ENCODE measurements around the gene PRELP.

DNA sequence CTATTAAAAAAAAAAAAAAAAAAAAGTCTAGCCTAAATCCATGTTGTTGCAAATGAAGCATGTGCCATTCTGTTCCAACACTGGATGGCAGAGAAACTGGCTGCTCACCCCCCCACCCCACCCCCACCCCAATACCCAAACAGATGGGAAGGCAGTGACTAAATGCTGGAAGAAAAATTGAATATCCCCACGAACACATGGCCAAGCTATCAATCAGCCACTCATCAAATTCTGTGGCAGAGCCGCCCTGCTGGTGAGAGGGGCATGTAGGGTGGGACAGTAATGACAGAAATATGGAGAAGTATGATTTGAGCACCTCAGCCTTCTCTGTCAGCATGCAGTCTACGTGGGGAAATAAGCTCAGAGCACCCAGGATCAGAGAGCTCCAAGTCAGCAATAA lies 52.5 kb downstream of the PRELP start:
- TF ChIP-seq, protein P1, sequence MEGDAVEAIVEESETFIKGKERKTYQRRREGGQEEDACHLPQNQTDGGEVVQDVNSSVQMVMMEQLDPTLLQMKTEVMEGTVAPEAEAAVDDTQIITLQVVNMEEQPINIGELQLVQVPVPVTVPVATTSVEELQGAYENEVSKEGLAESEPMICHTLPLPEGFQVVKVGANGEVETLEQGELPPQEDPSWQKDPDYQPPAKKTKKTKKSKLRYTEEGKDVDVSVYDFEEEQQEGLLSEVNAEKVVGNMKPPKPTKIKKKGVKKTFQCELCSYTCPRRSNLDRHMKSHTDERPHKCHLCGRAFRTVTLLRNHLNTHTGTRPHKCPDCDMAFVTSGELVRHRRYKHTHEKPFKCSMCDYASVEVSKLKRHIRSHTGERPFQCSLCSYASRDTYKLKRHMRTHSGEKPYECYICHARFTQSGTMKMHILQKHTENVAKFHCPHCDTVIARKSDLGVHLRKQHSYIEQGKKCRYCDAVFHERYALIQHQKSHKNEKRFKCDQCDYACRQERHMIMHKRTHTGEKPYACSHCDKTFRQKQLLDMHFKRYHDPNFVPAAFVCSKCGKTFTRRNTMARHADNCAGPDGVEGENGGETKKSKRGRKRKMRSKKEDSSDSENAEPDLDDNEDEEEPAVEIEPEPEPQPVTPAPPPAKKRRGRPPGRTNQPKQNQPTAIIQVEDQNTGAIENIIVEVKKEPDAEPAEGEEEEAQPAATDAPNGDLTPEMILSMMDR (tag by site-specific recombination; IDR thresholded peaks at IDR 0.05) = no peak
- TF ChIP-seq PRDM1 (tag by site-specific recombination; IDR thresholded peaks at IDR 0.05) (no peak), ZNF560 (tag by site-specific recombination; IDR thresholded peaks at IDR 0.05; ENCODE audit: borderline replicate concordance) (no peak)
- TF ChIP-seq, protein P2, sequence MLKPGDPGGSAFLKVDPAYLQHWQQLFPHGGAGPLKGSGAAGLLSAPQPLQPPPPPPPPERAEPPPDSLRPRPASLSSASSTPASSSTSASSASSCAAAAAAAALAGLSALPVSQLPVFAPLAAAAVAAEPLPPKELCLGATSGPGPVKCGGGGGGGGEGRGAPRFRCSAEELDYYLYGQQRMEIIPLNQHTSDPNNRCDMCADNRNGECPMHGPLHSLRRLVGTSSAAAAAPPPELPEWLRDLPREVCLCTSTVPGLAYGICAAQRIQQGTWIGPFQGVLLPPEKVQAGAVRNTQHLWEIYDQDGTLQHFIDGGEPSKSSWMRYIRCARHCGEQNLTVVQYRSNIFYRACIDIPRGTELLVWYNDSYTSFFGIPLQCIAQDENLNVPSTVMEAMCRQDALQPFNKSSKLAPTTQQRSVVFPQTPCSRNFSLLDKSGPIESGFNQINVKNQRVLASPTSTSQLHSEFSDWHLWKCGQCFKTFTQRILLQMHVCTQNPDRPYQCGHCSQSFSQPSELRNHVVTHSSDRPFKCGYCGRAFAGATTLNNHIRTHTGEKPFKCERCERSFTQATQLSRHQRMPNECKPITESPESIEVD (tag by site-specific recombination; IDR thresholded peaks at IDR 0.05) = no peak
- TF ChIP-seq, protein P3, sequence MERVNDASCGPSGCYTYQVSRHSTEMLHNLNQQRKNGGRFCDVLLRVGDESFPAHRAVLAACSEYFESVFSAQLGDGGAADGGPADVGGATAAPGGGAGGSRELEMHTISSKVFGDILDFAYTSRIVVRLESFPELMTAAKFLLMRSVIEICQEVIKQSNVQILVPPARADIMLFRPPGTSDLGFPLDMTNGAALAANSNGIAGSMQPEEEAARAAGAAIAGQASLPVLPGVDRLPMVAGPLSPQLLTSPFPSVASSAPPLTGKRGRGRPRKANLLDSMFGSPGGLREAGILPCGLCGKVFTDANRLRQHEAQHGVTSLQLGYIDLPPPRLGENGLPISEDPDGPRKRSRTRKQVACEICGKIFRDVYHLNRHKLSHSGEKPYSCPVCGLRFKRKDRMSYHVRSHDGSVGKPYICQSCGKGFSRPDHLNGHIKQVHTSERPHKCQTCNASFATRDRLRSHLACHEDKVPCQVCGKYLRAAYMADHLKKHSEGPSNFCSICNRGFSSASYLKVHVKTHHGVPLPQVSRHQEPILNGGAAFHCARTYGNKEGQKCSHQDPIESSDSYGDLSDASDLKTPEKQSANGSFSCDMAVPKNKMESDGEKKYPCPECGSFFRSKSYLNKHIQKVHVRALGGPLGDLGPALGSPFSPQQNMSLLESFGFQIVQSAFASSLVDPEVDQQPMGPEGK (tag by site-specific recombination; IDR thresholded peaks at IDR 0.05) = no peak
